HG03064 (cell line): ENCODE results near the gene CYP2U1.
"Not testable (repeated sequence)": the region's sequence is repeated elsewhere in the genome, so short reads cannot be mapped to it uniquely, and the experiment has no call there.

ENCODE experiments used
- ATAC-seq: cut with Tn5 transposase; IDR thresholded peaks from one replicate; pipeline ENCODE4 v1.9.1; 2021; ENCODE audit warnings: low read depth; ENCODE audit not compliant: unreplicated experiment

The CYP2U1 gene

GRCh38 chr4:107916623-107917022 is 14.7 kb upstream of the CYP2U1 start:
- ATAC-seq, result no peak

- no peak for ATAC-seq
Observed at GRCh38 chr4:107917500-107917899, 13.8 kb upstream of the CYP2U1 start.

- ATAC-seq, result no peak
Observed at GRCh38 chr4:107922486-107923473, 8.6 kb upstream of the CYP2U1 start.

- ATAC-seq, result not testable (repeated sequence)
Observed at GRCh38 chr4:107925713-107926112, 5.6 kb upstream of the CYP2U1 start.

- ATAC-seq, result not testable (repeated sequence)
Observed at GRCh38 chr4:107926875-107927274, 4.5 kb upstream of the CYP2U1 start.

GRCh38 chr4:107931775-107932321 is 499 bp downstream of the CYP2U1 start:
- peak; percentile 23 for ATAC-seq

- no peak for ATAC-seq
Observed at GRCh38 chr4:107935246-107935645, 3.9 kb downstream of the CYP2U1 start.

GRCh38 chr4:107937040-107937439 is 5.7 kb downstream of the CYP2U1 start:
- ATAC-seq, result no peak

- ATAC-seq, result no peak
Observed at GRCh38 chr4:107939307-107939706, 8.0 kb downstream of the CYP2U1 start.

GRCh38 chr4:107945809-107946208 is 14.5 kb downstream of the CYP2U1 start:
- no peak for ATAC-seq

GRCh38 chr4:107950746-107951540 is 19.6 kb downstream of the CYP2U1 start:
- no peak for ATAC-seq

GRCh38 chr4:107951551-107951950 is 20.2 kb downstream of the CYP2U1 start:
- ATAC-seq, result no peak

GRCh38 chr4:107956011-107956410 is 24.7 kb downstream of the CYP2U1 start:
- no peak for ATAC-seq

- no peak for ATAC-seq
Observed at GRCh38 chr4:107966903-107967302, 35.6 kb downstream of the CYP2U1 start.

- ATAC-seq, result not testable (repeated sequence)
Observed at GRCh38 chr4:107967519-107967918, 36.2 kb downstream of the CYP2U1 start.

- ATAC-seq, result not testable (repeated sequence)
Observed at GRCh38 chr4:107967921-107968320, 36.6 kb downstream of the CYP2U1 start.

GRCh38 chr4:107970063-107970798 is 38.9 kb downstream of the CYP2U1 start:
- ATAC-seq, result no peak

- ATAC-seq, result no peak
Observed at GRCh38 chr4:107972605-107973004, 41.3 kb downstream of the CYP2U1 start.

- ATAC-seq, result no peak
Observed at GRCh38 chr4:107974523-107974922, 43.2 kb downstream of the CYP2U1 start.

GRCh38 chr4:107977482-107977881 is 46.1 kb downstream of the CYP2U1 start:
- no peak for ATAC-seq
